Measurements from ENCODE around the gene NDP. TPM values are rescaled to one million over a fixed set of nuclear protein-coding genes. Genes with fewer than 3 reads are reported as not detected.

The NDP gene
- total and polyA plus RNA-seq, 10 of the 15 experiments (the other 5 are each of a cell fraction or from before 2014, with no cell fraction given): 0.04 TPM; not detected in 9

- WGBS (ENCODE audit: insufficient coverage, insufficient replicate concordance, low lambda C conversion rate, missing lambda C conversion rate): 0% methylated on average over 3 of the region's 3 CpGs
- H4K20me1 ChIP-seq (ENCODE audit: control insufficient read depth, insufficient read depth): no peaks in the 10 kb centered on the region
- in situ Hi-C loops (cut with MboI): no loop called here
- no peak overlapping the region for H3K4me2 ChIP-seq (ENCODE audit: control insufficient read depth, insufficient read depth)
- RAD21 ChIA-PET (ENCODE audit: unreplicated experiment): no interaction called here
- ATAC-seq (no peak), DNase-seq (ENCODE audit: low read depth, low spot score) (no peak), FAIRE-seq (no peak)
- no peaks in the 10 kb centered on the region for H3K9me3 ChIP-seq (replicated peaks; ENCODE audit: control insufficient read depth, insufficient read depth, low read length)
- CTCF ChIA-PET: interaction anchor here (1.0 kb wide), 1 partner anchor 20 kb away, joined by 3 read pairs; no protein-coding TSS in a partner anchor
- SMC1A ChIA-PET (ENCODE audit: uncharacterized antibody, unreplicated experiment): no interaction called here
- no peak overlapping the region for H3K27ac ChIP-seq (ENCODE audit: control insufficient read depth, insufficient read depth)
- no peak overlapping the region for H2AFZ ChIP-seq (ENCODE audit: control insufficient read depth, low read depth, low read length)
- no peaks in the 10 kb centered on the region; a peak in 1 of 4 replicates for H3K27me3 ChIP-seq (replicated peaks in 1 of 2; ENCODE audit: control insufficient read depth in 2 of 2, insufficient read depth in 2 of 2, low read length in 1 of 2)
- no peaks in the 10 kb centered on the region for H3K79me2 ChIP-seq (ENCODE audit: control insufficient read depth, insufficient read depth, low read length)
- no peaks in the 10 kb centered on the region for H3K36me3 ChIP-seq (ENCODE audit: control insufficient read depth in 2 of 2, insufficient read depth in 2 of 2, low read length in 1 of 2)
- POLR2A ChIA-PET: no interaction called here
- intact Hi-C loops (cut with micrococcal nuclease; ENCODE audit: unreplicated experiment): no loop called here
- TF ChIP-seq, protein P1, sequence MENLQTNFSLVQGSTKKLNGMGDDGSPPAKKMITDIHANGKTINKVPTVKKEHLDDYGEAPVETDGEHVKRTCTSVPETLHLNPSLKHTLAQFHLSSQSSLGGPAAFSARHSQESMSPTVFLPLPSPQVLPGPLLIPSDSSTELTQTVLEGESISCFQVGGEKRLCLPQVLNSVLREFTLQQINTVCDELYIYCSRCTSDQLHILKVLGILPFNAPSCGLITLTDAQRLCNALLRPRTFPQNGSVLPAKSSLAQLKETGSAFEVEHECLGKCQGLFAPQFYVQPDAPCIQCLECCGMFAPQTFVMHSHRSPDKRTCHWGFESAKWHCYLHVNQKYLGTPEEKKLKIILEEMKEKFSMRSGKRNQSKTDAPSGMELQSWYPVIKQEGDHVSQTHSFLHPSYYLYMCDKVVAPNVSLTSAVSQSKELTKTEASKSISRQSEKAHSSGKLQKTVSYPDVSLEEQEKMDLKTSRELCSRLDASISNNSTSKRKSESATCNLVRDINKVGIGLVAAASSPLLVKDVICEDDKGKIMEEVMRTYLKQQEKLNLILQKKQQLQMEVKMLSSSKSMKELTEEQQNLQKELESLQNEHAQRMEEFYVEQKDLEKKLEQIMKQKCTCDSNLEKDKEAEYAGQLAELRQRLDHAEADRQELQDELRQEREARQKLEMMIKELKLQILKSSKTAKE (IDR thresholded peaks at IDR 0.05; ENCODE audit: low read depth, poor library complexity, severe bottlenecking): no peak
- TF ChIP-seq CREB1 (IDR thresholded peaks at IDR 0.05; ENCODE audit: low read depth) (no peak), YY1 (IDR thresholded peaks at IDR 0.05; ENCODE audit: low read depth, low read length) (no peak), SUZ12 (IDR thresholded peaks at IDR 0.05; ENCODE audit: unreplicated experiment) (no peak), CUX1 (IDR thresholded peaks at IDR 0.05; ENCODE audit: insufficient replicate concordance, low read depth, low read length) (no peak), LARP7 (IDR thresholded peaks at IDR 0.05) (no peak), ASH2L (IDR thresholded peaks at IDR 0.05; ENCODE audit: borderline replicate concordance, low read depth) (no peak), JUNB (IDR thresholded peaks at IDR 0.05) (no peak), POLR2A (IDR thresholded peaks at IDR 0.05; ENCODE audit: low read depth, low read length) (no peak), ZBTB40 (IDR thresholded peaks at IDR 0.05; ENCODE audit: borderline replicate concordance) (no peak), KDM1A (IDR thresholded peaks at IDR 0.05; ENCODE audit: borderline replicate concordance) (no peak), ZNF217 (IDR thresholded peaks at IDR 0.05) (no peak), FOS (IDR thresholded peaks at IDR 0.05; ENCODE audit: borderline replicate concordance, extremely low read depth, insufficient read length) (no peak), EGR1 (IDR thresholded peaks at IDR 0.05; ENCODE audit: borderline replicate concordance in 1 of 2, low read depth in 2 of 2, low read length in 2 of 2) (no peak), TCF3 (IDR thresholded peaks at IDR 0.05; ENCODE audit: borderline replicate concordance, insufficient read depth, low read depth, low read length) (no peak)
- no peak overlapping the region for H3K4me3 ChIP-seq
- BruUV-seq (replicated peaks): no TSS peak
- H3K4me1 ChIP-seq (ENCODE audit: control insufficient read depth, insufficient read depth, low read length): no peaks in the 10 kb centered on the region
- H3K9ac ChIP-seq (ENCODE audit: control insufficient read depth, insufficient read depth, low read length): no peak overlapping the region
Measured at GRCh38 chrX:43978226-43978625, 5.0 kb upstream of the NDP start.

Data from GM12878 (cell line).